Fibroblast of the conjunctiva (primary cell): Measurements from ENCODE around the gene RTN4.
A peak's percentile ranks its signal among the peaks of the same experiment; 100 is the strongest.
"Not testable (repeated sequence)": the region's sequence is repeated elsewhere in the genome, so short reads cannot be mapped to it uniquely, and the experiment has no call there.

ENCODE experiments used
- DNase-seq: peaks from one replicate; pipeline ENCODE4 v3.0.0-alpha.2; 2010; ENCODE audit warnings: low read depth

RTN4 gene, protein sequence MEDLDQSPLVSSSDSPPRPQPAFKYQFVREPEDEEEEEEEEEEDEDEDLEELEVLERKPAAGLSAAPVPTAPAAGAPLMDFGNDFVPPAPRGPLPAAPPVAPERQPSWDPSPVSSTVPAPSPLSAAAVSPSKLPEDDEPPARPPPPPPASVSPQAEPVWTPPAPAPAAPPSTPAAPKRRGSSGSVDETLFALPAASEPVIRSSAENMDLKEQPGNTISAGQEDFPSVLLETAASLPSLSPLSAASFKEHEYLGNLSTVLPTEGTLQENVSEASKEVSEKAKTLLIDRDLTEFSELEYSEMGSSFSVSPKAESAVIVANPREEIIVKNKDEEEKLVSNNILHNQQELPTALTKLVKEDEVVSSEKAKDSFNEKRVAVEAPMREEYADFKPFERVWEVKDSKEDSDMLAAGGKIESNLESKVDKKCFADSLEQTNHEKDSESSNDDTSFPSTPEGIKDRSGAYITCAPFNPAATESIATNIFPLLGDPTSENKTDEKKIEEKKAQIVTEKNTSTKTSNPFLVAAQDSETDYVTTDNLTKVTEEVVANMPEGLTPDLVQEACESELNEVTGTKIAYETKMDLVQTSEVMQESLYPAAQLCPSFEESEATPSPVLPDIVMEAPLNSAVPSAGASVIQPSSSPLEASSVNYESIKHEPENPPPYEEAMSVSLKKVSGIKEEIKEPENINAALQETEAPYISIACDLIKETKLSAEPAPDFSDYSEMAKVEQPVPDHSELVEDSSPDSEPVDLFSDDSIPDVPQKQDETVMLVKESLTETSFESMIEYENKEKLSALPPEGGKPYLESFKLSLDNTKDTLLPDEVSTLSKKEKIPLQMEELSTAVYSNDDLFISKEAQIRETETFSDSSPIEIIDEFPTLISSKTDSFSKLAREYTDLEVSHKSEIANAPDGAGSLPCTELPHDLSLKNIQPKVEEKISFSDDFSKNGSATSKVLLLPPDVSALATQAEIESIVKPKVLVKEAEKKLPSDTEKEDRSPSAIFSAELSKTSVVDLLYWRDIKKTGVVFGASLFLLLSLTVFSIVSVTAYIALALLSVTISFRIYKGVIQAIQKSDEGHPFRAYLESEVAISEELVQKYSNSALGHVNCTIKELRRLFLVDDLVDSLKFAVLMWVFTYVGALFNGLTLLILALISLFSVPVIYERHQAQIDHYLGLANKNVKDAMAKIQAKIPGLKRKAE

DNA sequence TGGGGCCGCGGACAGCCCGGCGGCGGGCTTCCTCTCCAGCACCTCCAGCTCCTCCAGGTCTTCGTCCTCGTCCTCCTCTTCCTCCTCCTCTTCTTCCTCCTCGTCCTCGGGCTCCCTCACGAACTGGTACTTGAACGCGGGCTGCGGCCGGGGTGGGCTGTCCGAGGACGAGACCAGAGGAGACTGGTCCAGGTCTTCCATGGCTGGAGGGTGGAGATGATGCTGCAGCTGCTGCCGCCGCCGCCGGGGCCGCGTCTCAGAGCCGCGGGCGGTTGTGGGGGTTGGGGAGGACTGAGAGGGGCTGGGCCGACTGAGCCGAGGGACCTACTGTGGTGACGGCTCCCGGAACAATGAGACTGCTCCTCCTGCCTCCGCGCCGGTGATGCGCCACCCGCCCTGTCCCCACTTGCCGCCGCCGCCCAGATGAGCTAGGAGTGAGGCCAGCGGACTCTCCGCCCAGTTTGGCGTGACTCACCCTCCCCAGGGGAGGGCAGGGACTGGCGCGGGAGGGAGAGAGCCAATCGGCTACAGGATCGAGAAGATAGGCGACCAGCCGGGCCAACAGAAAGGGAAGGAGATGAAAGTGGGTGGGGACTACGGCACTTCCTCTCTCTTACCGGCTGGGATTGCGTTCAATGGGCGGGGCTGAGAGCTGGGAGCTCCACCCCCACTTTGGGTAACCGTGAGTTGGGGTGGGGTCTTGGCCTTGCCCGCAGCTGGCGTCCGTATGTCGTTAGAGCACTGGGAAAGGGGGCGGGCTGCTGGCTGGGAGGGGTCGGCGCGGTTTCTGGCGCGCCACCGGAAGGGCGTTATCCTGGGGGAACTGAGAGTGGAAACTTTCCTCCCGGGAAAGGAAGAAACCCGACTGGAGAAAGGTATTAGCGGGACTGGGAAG lies at the start of gene RTN4:
Gene RTN4 (minus strand): TSS at position 352 of the 895 bp plus-strand sequence. CDS start 151 bp downstream, at position 201.
- DNase-seq, result peak; percentile 99

DNA sequence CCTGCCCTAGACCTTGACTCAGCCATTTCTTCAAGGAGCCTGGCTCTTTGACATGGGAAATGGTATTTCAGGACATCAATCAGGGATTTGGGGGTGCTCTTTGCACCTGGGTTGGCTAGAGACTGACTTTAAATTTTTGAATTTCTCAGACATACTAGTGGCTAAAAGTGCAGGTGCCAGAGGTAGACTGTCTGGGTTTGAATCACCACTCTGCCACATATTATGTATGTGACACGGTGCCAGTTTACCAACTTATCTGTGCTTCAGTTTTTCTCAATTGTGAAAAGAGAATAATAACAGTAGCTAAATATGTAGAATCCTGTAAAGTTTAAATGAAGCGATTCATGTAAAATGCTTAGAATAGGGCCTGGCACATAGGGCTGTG lies 49.2 kb upstream of the RTN4 start:
- no peak for DNase-seq

GRCh38 chr2:55097461-55098410 lies 47.5 kb upstream of the RTN4 start:
- no peak for DNase-seq

DNA sequence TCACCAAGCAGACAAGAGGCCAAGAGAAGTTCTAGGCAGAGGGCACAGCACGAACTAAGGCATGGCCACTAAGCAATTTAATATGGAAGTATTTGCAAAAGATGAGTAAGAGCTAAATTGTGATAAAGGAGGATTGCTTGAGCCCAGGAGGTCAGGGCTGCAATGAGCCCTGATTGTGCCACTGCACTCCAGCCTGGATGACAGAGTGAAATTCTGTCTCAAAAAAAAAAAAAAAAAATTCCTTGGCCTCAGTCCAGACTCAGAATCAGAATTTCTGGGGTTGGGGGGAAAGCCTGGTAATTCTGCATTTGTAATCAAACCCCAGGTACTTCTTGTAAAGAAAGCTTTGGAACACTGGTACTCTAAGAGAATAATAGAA lies 46.8 kb upstream of the RTN4 start:
- DNase-seq, result no peak

- DNase-seq, result no peak
Observed at GRCh38 chr2:55096586-55096985, 46.3 kb upstream of the RTN4 start.

GRCh38 chr2:55093381-55093780 lies 43.1 kb upstream of the RTN4 start:
- no peak for DNase-seq

DNA sequence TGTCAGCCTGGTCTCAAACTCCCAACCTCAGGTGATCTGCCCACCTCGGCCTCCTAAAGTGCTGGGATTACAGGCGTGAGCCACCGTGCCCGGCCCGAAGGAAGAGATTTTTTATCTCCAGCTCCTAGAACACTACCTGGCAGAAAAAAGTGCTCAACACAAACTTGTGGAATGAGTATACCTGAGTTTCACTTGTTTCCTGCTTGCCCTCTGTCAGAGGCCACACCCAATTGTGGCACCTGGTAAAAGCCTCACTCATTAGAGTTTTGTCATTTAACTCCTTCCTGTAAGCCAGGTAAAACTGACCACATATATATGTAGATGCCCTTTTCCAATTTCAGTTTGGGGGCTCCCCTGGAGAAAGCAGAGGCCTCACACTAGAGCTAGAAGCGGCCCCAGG lies 42.2 kb upstream of the RTN4 start:
- DNase-seq, result no peak

DNA sequence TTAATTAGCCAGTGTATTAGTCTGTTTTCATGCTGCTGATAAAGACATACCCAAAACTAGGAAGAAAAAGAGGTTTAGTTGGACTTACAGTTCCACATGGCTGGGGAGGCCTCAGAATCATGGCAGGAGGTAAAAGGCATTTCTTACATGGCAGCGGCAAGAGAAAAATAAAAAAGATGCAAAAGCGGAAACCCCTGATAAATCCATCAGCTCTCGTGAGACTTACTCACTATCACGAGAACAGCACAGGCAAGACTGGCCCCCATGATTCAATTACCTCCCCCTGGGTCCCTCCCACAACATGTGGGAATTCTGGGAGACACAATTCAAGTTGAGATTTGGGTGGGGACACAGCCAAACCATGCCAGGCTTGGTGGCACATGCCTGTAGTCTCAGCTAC lies 41.4 kb upstream of the RTN4 start:
- not testable (repeated sequence) for DNase-seq

DNA sequence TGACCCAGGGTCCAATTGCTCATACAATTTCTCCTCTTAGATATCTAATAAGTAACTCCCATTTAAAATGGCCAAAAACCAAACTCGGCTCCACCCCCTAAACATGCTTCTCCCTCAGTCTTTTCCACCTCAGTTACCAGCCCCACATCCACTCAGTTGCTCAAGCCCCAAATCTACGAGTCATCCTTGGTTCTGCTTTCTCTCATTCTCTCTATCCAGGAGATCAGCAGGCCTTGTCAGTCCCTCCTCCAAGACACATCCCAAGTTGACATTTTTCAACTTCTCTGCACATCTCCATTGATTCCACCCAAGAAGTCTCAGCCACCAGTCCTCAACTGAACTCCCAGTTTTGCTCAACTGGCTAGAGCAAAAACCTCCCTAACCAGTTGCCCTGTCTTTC lies 40.5 kb upstream of the RTN4 start:
- DNase-seq, result no peak

DNA sequence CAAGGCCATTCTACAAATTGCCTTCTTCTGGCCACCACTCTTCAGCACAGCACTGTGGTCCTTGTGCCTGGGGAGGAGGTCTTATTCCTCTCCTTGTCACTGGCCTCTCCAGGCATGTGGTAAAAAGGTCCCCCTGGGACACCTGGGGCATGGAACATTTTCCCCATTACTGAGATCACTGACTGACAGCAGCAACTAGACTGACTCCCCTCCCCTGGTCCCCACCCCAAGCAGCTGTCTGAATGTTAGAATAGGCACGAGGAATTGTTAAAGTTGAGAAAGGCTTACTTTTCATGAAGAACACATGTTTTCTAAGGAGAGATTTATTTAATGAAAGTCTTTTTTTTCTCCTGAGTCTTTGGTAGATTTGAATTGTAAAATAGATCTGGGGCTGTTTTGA lies 39.5 kb upstream of the RTN4 start:
- DNase-seq, result no peak

- DNase-seq, result peak; percentile 53
Observed at GRCh38 chr2:55088400-55088799, 38.1 kb upstream of the RTN4 start.

GRCh38 chr2:55087936-55088335 lies 37.7 kb upstream of the RTN4 start:
- no peak for DNase-seq

DNA sequence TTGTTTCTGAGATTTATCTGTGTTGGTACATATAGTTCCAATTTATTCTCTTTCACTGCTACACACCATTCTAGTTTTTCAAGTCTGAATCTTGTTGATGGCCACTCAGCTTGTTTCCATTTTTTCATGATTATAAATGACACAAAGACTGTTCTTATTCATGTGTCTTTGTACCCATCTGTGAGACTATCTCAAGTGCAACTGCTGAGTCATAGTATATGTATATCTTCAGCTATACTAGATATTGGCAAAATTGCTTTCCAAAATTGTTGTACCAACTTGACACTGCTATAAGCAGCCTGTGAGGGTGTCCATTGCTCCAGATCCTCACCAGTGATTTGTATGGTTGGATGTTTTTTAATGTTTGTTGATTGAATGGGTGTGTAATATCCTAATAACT lies 37.2 kb upstream of the RTN4 start:
- no peak for DNase-seq

DNA sequence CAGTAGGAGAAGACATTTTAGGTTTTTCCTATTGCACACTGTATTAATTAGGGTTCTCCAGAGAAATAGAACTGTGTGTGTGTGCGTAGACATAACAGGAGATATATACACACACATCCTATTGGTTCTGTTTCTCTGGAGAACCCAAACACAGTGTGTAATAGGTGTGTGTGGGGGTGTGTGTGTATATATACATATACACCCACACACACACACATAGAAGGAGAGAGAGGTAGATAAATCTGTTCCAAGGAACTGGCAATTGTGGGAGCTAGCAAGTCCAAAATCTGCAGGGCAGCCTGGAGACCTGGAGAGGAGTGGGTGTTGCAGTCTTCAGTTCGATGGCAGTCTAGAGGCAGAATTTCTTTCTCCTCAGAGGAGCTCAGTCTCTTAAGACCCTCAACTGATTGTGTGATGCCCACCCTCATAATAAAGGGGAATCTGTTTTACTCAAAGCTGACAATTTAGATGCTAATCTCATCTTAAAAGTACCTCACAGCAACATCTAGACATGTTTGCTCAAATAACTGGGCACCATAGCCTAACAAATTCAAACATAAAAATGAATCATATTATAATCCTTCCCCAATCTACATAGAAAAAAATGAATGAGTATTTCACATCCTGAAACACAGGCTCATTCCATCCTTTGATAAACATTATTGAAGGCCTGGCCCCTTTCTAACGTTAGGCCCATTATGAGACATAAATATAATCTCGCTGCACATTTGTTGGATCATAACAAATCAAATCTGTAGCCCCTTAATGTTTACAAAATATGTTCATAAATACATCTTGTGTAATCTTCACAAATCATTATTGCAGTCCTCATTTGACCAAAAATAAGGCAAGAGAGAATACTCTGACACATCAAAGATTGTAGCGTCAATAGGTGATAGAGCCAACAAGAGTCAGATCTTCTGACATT lies 35.1 kb upstream of the RTN4 start:
- DNase-seq, result no peak

DNA sequence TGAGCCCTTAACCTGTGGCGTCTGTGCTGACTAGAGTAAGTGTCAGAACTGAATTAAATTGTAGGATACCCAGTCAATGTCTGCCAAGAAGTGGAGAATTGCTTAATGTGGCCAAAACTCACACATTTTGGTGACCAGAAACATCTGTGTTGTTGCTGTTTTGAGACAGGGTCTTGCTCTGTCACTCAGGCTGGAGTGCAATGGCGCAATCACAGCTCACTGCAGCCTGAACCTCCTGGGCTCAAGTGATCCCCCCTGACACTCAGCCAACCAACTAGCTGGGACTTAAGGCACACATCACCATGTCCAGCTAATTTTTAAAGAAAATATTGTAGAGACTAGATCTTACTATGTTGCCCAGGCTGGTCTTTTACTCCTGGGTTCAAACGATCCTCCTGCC lies 34.4 kb upstream of the RTN4 start:
- no peak for DNase-seq

GRCh38 chr2:55080204-55080738 lies 30.0 kb upstream of the RTN4 start:
- no peak for DNase-seq

GRCh38 chr2:55078956-55079355 lies 28.7 kb upstream of the RTN4 start:
- DNase-seq, result no peak

GRCh38 chr2:55076721-55077120 lies 26.5 kb upstream of the RTN4 start:
- DNase-seq, result no peak

GRCh38 chr2:55076019-55076418 lies 25.8 kb upstream of the RTN4 start:
- not testable (repeated sequence) for DNase-seq
